HCT116 (cell line): Measurements from ENCODE around the gene CDH4. TPM values are rescaled to one million over a fixed set of nuclear protein-coding genes. Genes with fewer than 3 reads are reported as not detected.

Experiments
- ATAC-seq: fragments of 200-7000 bp; cut with Tn5 transposase; 2 replicates; pipeline ENCODE4 v1.9.1; 2020; ENCODE audit warnings: mild to moderate bottlenecking, moderate library complexity
- BruUV-seq: library from RNA; stranded (reverse); fragments of 400-500 nt; replicated peaks from 2 replicates; lab custom pipeline; 2021; lab: Mats Ljungman, UMichigan
- CTCF ChIA-PET: fragments of 300-600 bp; sonication (Branson Sonifier 250); formaldehyde crosslinking; loops from one replicate; lab custom pipeline; 2021; ENCODE audit warnings: antibody characterized with exemption; lab: Charles Lee
- POLR2A ChIA-PET: fragments of 300-600, 350-600 bp; sonication (Branson Sonifier 250); formaldehyde crosslinking; loops from one replicate; lab custom pipeline; 2021; ENCODE audit warnings: antibody characterized with exemption; lab: Charles Lee
- RAD21 ChIA-PET, 2 experiments: fragments of 300-600 bp; sonication (Branson Sonifier 250); formaldehyde crosslinking; loops; one replicate each; lab custom pipeline; 2023; ENCODE audit warnings: low total read pairs in 2 of 2; ENCODE audit not compliant: uncharacterized antibody in 2 of 2, unreplicated experiment in 2 of 2, low non-redundant PET in 1 of 2; lab: Charles Lee
- DNase-seq: peaks from one replicate; pipeline ENCODE4 v3.0.0-alpha.2; 2010; ENCODE audit warnings: low read depth, low spot score
- H2AFZ ChIP-seq: fragments of 200-600 bp; shearing (Covaris generic), sonication (generic); 2 replicates; pipeline ENCODE4 v1.6.1; 2017; ENCODE audit warnings: low read depth, mixed run types, mixed read lengths, antibody characterized with exemption, low read length; ENCODE audit not compliant: poor library complexity, severe bottlenecking
- H3K27ac ChIP-seq: 2 replicates; pipeline ENCODE4 v1.5.1; 2012; ENCODE audit warnings: low read depth, low read length
- H3K27me3 ChIP-seq: fragments of 200-600 bp; sonication (generic); 2 replicates; pipeline ENCODE4 v1.6.1; 2016; ENCODE audit warnings: mixed run types, low read length, mixed read lengths; ENCODE audit not compliant: insufficient read depth
- H3K36me3 ChIP-seq, 2 experiments: fragments of 200-500 bp in 1 of 2; fragments of 200-600 bp in 1 of 2; sonication (Bioruptor generic) in 1 of 2; sonication (generic) in 1 of 2; 2 replicates each; pipeline versions ENCODE4 v1.5.1 to v1.6.1; 2014 to 2016; ENCODE audit warnings: low read length in 2 of 2, inconsistent platforms in 1 of 2, mixed read lengths in 1 of 2, mixed run types in 1 of 2; ENCODE audit not compliant: insufficient read depth in 2 of 2, control insufficient read depth in 1 of 2
- H3K4me1 ChIP-seq, 2 experiments: fragments of 200-600 bp in 1 of 2; sonication (generic) in 1 of 2; 2 replicates each; pipeline versions ENCODE4 v1.5.1 to v1.6.1; 2012 to 2017; ENCODE audit warnings: low read length in 2 of 2, inconsistent platforms in 1 of 2, mild to moderate bottlenecking in 1 of 2, mixed read lengths in 1 of 2, mixed run types in 1 of 2, moderate library complexity in 1 of 2; ENCODE audit not compliant: insufficient read depth in 2 of 2, control insufficient read depth in 1 of 2
- H3K4me2 ChIP-seq: fragments of 200-600 bp; sonication (generic); 2 replicates; pipeline ENCODE4 v1.6.1; 2017; ENCODE audit warnings: mixed run types, low read length, mixed read lengths
- H3K4me3 ChIP-seq, 2 experiments: fragments of 200-600 bp in 1 of 2; sonication (generic) in 1 of 2; replicated peaks in 1 of 2; 2 replicates each; pipeline ENCODE4 v1.5.1; 2011 to 2016; ENCODE audit warnings: low read length in 2 of 2, control low read depth in 1 of 2, low read depth in 1 of 2, mild to moderate bottlenecking in 1 of 2, mixed read lengths in 1 of 2, mixed run types in 1 of 2
- H3K79me2 ChIP-seq: fragments of 200-600 bp; sonication (generic); 2 replicates; pipeline ENCODE4 v1.6.1; 2017; ENCODE audit warnings: mild to moderate bottlenecking, mixed run types, low read length, moderate library complexity, mixed read lengths; ENCODE audit not compliant: insufficient read depth
- H3K9ac ChIP-seq: fragments of 200-600 bp; sonication (generic); 2 replicates; pipeline ENCODE4 v1.6.1; 2016; ENCODE audit warnings: low read length, mixed read lengths
- H3K9me2 ChIP-seq: fragments of 200-600 bp; sonication (generic), shearing (Covaris generic); 2 replicates; pipeline ENCODE4 v1.6.1; 2017; ENCODE audit warnings: mixed run types, mild to moderate bottlenecking, moderate library complexity; ENCODE audit not compliant: insufficient read depth
- H3K9me3 ChIP-seq, 2 experiments: fragments of 200-500 bp in 1 of 2; fragments of 200-600 bp in 1 of 2; sonication (Bioruptor generic) in 1 of 2; sonication (generic) in 1 of 2; 2 replicates each; pipeline ENCODE4 v1.6.1; 2014 to 2017; ENCODE audit warnings: low read length in 2 of 2, mixed read lengths in 2 of 2, inconsistent platforms in 1 of 2, low read depth in 1 of 2, mild to moderate bottlenecking in 1 of 2, mixed run types in 1 of 2, moderate library complexity in 1 of 2; ENCODE audit not compliant: control insufficient read depth in 1 of 2, insufficient read depth in 1 of 2
- H4K20me1 ChIP-seq: fragments of 200-600 bp; sonication (generic), shearing (Covaris generic); 2 replicates; pipeline ENCODE4 v1.6.1; 2017; ENCODE audit warnings: mixed run types, mild to moderate bottlenecking, moderate library complexity; ENCODE audit not compliant: insufficient read depth
- ATF3 ChIP-seq: IDR thresholded peaks from 2 replicates; pipeline ENCODE4 v1.6.1; 2012
- CEBPB ChIP-seq: IDR thresholded peaks from 2 replicates; pipeline ENCODE4 v1.6.1; 2012; ENCODE audit warnings: low read depth
- CTCF ChIP-seq, 3 experiments: fragments of 200-600 bp in 1 of 3; sonication (generic) in 1 of 3; IDR thresholded peaks in 2 of 3; conservative IDR thresholded peaks in 1 of 3; 2 replicates each; pipeline ENCODE4 v1.5.1; 2012 to 2017; ENCODE audit warnings: low read depth in 2 of 3, low read length in 2 of 3, antibody characterized with exemption in 1 of 3, borderline replicate concordance in 1 of 3, control low read depth in 1 of 3, mild to moderate bottlenecking in 1 of 3, mixed read lengths in 1 of 3, mixed run types in 1 of 3, moderate library complexity in 1 of 3; ENCODE audit not compliant: insufficient read depth in 1 of 3
- EGR1 ChIP-seq: IDR thresholded peaks from 2 replicates; pipeline ENCODE4 v1.6.1; 2012; ENCODE audit warnings: low read depth
- ELF1 ChIP-seq: IDR thresholded peaks from 2 replicates; pipeline ENCODE4 v1.6.1; 2012; ENCODE audit warnings: low read depth, borderline replicate concordance
- EZH2phosphoT487 ChIP-seq: fragments of 200-600 bp; IDR thresholded peaks from 2 replicates; pipeline ENCODE4 v1.6.1; 2018; ENCODE audit warnings: antibody characterized with exemption, borderline replicate concordance
- RAD21 ChIP-seq: IDR thresholded peaks from 2 replicates; pipeline ENCODE4 v1.6.1; 2012; ENCODE audit warnings: low read depth, mild to moderate bottlenecking
- SIN3A ChIP-seq: IDR thresholded peaks from 2 replicates; pipeline ENCODE4 v1.6.1; 2012; ENCODE audit warnings: low read depth
- SP1 ChIP-seq: IDR thresholded peaks from 2 replicates; pipeline ENCODE4 v1.6.1; 2012; ENCODE audit warnings: low read depth
- SRF ChIP-seq: IDR thresholded peaks from 2 replicates; pipeline ENCODE4 v1.6.1; 2012; ENCODE audit warnings: low read depth
- intact Hi-C: fragments of 100-400 bp; cut with micrococcal nuclease; formaldehyde crosslinking; loops from 2 replicates; pipeline ENCODE4 v1.10.0; 2022
- total RNA-seq: library from RNA; stranded (reverse); gene quantifications from one replicate; pipeline ENCODE4 v1.2.1, GENCODE V29; 2021; ENCODE audit not compliant: unreplicated experiment
- TF ChIP-seq, protein P1 (sequence below): IDR thresholded peaks from 2 replicates; pipeline ENCODE4 v1.6.1; 2011; ENCODE audit warnings: mild to moderate bottlenecking, low read length, moderate library complexity; ENCODE audit not compliant: insufficient replicate concordance; ENCODE audit errors: extremely low read depth

Gene CDH4
- total RNA-seq, 1 experiment from 2014 or later: not detected

GRCh38 chr20:61322151-61322865 is 70.2 kb downstream of the CDH4 start:
- DNase-seq (no peak), ATAC-seq (no peak)
- Histone ChIP-seq H3K27me3 (no peaks in the 10 kb centered on the region), H3K79me2 (no peaks in the 10 kb centered on the region), H3K4me1 (no peaks in the 10 kb centered on the region), H3K4me3 (no peak overlapping the region), H3K9me3 (peaks cover 0 to 5% of the 10 kb centered on the region in 2 experiments; a peak in 2 of 4 replicates), H2AFZ (no peak overlapping the region), H3K4me2 (no peak overlapping the region), H3K27ac (no peak overlapping the region), H3K9ac (no peak overlapping the region), H3K36me3 (no peaks in the 10 kb centered on the region), H3K9me2 (no peaks in the 10 kb centered on the region), H4K20me1 (no peaks in the 10 kb centered on the region)
- intact Hi-C loops: no loop called here
- ChIA-PET CTCF (no interaction called here), POLR2A (no interaction called here), RAD21 (no interaction called here)
- TF ChIP-seq RAD21 (no peak), EZH2phosphoT487 (no peak), ATF3 (no peak), EGR1 (no peak), CTCF (IDR thresholded peaks at IDR 0.05 in 2 of 3, conservative IDR thresholded peaks at IDR 0.05 in 1 of 3; ENCODE audit: borderline replicate concordance in 1 of 3, insufficient read depth in 1 of 3, low read depth in 2 of 3, low read length in 2 of 3) (no peak), CEBPB (no peak), SRF (no peak), ELF1 (no peak), SIN3A (no peak), SP1 (no peak)
- TF ChIP-seq, protein P1, sequence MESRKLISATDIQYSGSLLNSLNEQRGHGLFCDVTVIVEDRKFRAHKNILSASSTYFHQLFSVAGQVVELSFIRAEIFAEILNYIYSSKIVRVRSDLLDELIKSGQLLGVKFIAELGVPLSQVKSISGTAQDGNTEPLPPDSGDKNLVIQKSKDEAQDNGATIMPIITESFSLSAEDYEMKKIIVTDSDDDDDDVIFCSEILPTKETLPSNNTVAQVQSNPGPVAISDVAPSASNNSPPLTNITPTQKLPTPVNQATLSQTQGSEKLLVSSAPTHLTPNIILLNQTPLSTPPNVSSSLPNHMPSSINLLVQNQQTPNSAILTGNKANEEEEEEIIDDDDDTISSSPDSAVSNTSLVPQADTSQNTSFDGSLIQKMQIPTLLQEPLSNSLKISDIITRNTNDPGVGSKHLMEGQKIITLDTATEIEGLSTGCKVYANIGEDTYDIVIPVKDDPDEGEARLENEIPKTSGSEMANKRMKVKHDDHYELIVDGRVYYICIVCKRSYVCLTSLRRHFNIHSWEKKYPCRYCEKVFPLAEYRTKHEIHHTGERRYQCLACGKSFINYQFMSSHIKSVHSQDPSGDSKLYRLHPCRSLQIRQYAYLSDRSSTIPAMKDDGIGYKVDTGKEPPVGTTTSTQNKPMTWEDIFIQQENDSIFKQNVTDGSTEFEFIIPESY: no peak
- no TSS peak for BruUV-seq
